ENCODE data around the gene P4HA3.

The P4HA3 gene

DNA sequence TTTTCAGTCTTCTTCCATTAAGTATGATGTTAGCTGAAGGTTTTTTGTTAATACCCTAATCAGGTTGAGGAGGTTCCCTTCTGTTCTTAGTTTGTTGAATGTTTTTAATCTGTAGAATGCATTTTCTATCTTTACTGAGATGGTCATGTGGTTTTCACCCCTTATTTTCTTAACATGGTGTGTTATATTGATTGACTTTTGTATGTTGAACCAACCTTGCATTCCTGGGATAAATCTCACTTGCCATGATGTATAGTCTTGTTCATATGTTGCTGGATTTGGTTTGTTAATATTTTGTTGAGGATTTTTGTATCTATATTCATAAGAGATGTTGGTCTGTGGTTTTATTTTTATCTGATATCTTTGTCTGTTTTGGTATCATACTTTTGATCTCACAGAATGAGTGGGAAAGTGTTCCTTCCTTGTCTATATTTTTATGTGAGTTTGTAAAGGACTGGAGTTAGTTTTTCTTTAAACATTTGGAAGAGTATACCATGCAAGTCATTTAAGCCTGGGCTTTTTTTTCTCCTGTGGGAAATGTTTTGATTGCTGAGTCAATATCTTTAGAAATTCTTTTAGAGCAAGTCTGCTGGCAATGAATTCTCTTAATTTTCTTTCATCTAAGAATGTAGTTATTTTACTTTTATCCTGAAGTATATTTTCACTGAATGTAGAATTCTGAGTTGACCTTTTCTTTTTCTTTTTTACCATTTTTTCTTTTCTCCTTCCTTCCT, 5.5 kb upstream of the P4HA3 start:
- DNase-seq, result no peak

DNA sequence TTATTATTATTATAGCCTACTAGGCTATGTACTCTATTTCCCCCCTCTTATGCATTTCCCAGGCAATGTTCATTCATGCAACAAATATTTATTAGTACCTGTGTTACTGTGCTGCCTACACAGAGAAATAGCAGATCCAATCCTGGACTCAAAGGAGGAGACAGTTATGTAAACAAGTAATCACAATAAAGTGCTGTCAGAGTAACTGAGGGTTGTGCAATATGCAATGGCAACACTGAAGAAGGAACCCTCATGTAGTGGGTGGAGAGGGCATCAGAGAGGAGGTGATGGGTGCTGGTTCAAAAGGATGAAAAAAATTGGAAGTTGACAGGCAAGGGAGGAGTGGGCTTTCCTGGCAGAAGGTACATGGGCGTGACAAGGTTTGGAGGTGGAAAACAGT, 886 bp upstream of the P4HA3 start:
- no peak for DNase-seq

DNA sequence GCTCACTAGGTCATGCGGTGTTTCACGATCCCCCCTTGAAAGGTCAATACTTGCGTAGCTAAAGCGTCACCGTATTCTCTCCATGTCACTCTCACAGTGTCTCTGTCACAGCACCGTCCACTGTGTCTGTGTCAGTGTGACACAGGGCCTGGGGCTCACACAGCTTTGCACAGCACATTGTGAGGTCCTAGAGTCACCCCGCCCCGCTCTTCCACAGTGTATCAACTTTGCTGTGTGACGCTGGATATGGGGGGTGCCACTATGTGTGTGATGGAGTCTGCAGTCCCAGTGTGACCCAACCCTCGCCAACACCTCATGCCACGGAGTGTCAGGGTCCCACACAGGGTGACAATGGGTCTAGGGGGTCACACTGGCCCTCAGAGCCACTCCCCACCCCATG, 583 bp downstream of the P4HA3 start:
- DNase-seq, result no peak

DNA sequence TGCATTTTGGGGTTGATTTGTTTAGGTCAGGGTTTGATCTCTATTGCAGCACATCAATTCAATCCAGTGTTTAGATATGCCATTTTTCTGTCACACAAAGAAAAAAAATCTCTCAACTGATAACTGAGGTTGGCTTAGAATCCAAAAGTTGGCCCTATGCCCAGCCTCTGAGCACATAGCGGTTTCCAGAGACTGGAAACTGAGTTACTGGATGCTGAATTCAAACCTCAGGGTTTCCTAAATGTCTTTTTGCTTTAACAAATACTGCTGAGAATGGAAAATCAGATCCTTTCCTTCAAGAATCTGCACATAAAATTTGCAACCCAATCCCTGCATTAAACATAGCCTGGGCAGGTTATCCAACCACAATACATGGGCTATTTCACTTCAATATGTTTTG, 4.0 kb downstream of the P4HA3 start:
- no peak for DNase-seq

DNA sequence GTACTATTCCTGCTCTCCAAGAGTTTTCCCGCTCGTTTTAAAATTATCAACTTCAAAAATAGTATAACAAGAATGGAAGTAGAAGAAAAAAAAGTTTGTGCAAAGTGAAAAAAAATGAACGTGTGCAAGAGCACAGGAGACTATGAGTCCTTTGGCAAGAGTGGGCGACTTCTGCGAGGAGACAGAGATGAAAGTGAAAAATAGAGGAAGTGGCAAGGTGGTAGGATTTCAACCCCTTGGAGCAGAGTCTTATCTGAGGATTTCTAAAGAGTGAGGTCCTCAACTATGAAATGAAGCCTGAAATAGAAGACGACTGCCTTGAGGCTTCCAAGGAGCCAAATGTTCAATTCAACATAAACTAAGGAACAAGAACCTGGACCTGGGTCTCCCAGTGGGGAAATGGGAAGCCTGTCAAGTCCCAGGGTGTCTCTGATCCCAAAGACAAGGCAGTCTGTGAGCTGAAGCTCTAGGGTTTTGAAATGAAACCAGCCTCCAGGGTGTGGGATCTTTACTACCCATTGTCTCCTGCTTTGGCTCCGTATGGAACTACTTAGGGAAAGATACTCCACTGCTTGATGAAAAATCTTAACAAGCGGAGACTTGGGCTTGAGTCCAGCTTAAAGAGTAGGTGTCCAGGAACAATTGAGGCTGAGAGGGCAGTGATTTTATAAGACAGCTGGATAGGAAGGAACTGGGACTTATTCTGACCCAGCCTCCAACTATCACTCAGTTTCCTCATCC, 4.8 kb downstream of the P4HA3 start:
- DNase-seq, result no peak

DNA sequence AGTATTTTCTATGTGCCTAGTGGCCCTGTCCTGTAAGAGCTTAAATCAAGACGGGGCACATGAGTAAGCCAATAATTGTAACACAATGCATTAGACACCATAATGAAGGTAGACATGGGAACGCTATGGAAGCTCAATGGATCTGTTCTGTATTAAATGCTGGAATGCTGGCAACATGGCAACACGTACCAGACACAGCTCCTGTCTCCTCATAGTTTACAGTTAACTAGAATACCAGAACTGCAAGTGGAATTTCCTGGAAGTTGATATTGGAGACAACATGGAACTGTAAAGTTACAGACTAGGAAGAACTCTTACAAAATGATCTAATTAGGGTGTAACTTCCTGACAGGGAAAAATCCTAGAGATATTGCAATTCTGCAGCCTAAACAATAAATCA, 12.4 kb downstream of the P4HA3 start:
- no peak for DNase-seq

DNA sequence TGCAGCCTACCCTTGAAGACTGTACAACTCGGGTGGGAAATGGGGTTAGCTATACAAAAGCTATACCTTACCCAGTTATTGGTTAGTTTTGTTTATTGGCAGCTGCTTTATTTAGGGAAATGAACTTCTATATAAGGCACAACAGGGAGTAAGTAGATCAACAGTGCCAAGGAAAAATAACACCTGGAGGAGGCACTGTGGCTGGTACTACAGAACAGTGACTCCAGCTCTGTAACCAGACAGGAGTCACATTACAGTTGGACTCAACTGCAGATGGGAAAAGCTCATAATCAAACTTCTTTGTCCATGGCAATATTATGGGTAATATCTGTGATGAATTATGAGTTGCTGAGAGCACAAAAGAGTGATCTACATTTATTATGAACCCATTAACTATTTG, 14.0 kb downstream of the P4HA3 start:
- no peak for DNase-seq

DNA sequence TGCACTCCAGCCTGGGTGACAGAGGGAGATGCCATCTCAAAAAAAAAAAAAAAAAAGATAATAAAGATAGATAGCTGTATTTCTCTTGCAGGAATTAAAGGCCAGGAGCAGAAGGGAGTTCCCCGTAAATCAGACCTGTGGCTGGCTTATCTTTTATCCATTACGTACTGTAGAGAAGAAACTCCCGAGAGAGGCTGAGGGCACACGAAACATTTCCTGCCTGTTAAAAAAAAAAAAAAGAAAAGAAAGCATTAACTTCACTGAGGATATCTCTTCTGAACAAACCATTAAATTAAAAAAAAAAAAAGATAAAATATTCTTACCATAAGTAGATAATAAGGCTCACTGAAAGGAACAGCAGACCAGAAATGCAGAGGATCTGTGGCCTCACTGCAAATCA, 22.5 kb downstream of the P4HA3 start:
- DNase-seq, result no peak

DNA sequence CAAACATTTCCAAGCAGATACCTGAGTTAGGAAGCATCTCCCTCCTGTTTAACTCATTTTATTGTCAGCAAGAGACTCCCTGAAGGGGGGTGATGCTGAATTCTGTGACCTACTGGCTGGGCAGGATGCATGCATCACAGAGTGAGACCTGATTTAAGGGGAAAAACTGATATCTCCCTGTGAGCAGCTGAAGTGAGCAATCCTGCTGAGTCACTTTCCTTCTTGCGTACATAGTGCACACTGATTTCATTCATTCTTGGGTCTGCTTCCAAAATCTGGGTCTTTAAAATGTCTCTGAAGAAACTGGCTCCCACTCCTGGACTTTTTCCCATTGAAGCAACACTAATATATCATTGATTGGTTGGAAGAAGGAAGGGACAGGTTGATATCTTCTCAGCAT, 23.3 kb downstream of the P4HA3 start:
- DNase-seq, result peak; percentile 27

DNA sequence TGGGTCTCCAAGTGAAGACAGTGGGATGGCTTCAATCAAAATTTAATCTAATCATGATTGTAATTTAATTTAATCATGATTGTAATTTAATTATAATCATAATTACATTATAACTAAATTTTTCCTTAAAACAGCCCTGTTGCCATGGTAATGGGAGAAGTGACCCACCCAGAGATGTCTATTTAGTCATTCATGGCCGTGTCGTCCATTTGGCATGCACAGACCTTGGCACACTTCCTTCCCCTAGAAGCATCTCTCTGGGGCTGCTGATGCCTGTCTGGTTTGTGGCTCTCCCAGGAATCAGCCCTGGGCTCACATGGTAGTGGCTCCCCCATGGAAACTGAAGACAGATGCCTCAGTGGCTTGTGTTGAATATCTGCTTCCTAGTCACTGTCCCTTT, 27.0 kb downstream of the P4HA3 start:
- DNase-seq, result no peak

DNA sequence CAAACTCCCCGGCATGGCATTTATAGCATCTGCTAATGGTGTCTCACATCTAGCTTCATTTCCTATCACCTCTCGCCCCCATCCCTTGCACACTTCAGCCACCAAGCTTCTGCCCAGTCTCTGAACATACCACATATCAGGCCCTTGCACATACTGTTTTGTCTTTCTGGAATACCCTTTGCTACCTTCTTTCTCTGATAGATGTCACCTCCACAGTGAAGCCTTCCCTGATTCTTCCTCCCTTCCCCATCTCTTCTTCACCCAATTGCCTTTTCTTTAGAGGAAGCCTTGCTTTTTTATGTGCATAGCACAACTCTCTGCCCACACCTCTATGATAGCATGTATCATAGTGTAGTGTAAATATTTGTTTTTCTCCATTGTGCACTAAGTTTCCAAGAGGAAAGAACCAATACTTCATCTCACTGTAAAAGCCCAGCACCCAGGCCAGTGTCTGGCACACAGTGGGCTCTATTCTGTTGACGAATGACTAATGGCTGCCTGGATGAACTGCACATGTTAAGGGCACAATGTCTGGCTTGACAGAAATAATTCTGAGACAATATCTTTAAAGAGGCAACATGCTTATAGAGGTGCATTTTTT, 27.8 kb downstream of the P4HA3 start:
- no peak for DNase-seq

DNA sequence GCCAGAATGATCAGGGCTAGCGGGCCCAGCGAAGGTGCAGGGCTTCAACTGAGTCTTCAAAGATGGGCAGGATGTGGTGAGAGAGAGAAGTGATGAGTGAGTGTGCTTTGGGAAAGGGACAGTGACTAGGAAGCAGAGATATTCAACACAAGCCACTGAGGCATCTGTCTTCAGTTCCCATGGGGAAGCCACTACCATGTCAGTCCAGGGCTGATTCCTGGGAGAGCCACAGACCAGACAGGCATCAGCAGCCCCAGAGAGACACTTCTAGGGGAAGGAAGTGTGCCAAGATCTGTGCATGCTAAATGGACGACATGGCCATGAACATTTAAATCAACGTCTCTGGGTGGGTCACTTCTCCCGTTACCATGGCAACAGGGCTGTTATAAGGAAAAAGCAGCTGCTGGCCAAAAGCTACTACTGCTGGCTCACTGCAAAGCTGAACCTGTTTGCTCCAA, 28.5 kb downstream of the P4HA3 start:
- DNase-seq, result no peak

DNA sequence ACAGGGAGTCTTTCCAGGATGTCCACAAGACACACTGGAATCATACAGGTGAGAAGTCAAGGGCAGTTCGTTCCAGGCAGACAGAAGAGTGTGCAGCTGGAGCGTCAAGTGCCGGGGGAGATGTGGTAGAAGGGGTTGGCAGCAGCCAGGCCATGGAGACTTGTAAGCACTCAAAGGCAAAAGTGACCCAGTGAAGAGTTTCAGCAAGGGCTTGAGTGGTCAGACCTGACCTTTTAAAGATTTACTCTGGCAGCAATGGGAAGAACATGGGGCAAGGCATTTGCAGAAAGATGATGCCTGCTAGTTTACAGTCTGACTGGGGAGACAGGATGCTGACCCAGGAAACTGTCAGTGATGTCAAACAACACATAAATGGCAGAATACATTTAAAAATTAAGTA, 29.0 kb downstream of the P4HA3 start:
- no peak for DNase-seq

DNA sequence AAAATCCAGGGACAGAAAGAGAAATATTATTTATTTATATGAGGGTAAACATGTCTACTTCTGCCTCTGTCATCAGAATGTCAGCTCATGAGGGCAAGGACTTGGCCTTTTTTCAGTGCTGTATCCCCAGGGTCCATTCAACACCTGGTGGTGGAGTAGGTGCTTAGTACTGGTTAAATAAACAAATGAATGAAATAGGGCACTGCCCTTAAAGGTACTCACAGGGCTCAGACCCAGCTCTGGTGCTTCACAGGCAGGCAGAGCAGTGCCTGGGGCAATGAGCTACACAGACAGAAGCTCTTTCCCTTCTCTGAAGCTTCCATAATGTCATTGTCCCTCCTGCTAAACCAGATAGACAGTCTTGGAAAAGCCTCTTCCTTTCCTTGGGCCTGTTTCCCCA, 30.9 kb downstream of the P4HA3 start:
- no peak for DNase-seq

DNA sequence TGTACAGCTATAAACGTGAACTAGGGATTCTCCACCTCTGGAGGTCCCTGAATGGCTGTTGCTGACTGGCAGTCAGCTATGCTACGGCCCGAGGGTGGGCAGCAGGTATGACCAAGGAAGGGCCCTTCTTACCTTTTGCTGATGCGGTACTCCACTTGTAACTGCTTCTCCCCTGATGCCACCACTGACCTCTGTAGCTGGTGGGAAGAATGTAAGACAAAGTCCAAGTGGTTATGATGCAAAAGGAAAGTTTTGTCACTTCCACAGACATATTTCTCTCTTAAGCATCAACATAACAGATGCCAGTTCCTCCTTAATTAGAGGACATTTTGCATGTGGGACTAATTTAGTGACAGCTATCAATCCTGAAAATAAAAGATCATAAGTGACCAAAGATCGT, 32.2 kb downstream of the P4HA3 start:
- no peak for DNase-seq

DNA sequence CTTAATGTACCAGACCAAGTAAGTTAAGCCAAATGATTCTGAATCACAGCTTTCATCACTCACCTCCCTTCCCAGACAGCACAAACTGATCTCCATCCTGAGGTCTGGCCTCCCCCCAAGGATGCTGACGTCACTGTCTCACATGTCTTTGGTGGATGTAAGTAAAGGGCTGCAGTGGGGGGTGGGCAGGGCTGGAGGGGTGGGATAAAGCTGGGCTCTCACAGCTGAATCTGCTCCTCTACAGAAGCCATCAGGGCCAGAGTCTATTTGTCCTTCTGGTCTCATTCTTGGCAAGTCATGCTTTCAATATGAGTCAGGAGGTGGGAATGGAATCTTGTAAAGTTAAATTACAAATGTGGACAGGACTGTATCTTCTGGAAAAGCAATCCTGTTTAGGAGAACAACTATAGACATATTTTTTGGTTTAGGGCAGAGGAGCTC, 32.7 kb downstream of the P4HA3 start:
- DNase-seq, result no peak

DNA sequence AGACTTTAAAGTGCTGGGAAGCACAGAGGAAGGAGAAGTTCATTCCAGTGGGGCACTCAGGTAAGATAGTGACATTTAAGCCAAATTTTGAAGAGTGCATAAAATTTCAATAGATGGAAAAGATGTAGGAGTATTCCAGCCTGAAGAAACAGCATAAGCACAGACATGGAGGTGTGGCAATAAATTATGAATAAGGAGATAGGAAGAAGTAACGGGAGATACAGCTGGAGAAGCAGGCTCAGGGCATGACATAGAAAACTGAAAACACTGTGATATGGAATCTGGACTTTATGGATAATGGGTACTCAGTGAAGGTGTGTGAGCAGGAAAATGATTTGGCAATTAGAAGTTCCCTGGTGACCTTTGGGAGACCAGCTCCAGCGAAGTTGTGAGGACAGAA, 33.3 kb downstream of the P4HA3 start:
- no peak for DNase-seq

DNA sequence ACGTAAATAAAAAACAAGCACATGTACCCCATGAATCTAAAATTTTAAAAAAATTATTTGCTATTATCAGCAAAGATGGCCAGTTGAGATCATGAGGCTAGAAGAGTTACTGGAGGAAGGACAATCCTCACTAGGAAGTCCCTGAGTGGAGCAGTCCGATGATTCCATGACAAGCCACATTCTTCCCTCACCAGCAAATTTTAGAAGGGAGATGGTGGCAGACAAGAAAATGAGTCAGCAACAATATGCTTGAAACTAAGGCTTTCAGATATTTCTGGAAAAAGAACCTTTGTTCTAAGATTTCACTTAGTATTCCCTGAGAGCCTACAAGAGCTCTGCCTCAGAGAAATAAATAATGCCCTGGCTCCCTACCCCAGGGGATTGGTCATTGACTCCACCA, 34.9 kb downstream of the P4HA3 start:
- DNase-seq, result no peak

DNA sequence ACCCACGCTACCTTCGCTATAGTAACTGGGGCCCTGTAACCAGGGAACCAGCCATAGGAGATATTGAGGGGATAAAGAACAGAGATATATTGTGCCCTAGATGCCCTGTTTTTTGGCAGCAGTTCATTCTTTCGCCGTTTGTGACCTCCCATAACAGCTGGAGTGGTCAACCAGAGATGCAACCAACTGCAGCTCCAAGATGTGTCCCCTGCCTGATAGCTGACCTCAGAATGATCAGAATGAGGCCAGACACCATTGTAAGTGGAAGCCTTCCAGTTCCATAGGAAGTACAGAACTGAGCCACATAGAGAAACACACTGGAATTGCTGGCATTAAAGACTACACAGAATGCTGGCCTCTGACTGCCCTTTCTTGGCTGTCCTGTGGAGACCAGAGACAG, 39.2 kb downstream of the P4HA3 start:
- DNase-seq, result no peak

DNA sequence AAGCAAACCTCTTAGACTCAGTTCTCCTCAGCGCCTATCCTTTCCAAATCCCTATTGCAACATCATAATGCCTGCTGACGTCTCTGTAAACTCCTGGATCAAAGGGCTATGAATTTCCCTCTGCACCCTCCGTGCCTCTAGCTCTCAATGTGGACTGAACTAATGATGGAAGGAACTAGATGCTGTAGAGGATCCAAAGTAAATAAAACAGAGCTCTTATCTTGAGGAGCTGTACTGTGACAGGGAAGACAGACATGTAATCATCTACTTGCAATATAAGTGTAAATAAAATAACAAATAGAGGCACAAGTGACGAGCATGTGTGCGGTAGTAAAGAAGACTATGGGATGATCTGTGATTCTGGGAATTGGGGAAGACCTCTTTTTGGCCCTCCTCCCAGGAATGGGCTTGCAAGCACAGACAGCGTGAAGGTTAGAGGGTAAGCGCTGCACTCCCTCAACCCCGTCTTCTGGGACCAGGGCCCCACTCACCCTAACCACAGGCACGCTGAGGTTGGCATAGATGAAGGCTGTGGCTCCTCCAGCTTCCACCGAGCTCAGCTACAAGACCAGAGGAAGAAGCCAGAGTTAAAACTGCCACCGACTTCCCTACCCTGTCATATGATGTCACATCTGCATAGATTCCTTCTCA, 42.2 kb downstream of the P4HA3 start:
- peak; percentile 20 for DNase-seq

DNA sequence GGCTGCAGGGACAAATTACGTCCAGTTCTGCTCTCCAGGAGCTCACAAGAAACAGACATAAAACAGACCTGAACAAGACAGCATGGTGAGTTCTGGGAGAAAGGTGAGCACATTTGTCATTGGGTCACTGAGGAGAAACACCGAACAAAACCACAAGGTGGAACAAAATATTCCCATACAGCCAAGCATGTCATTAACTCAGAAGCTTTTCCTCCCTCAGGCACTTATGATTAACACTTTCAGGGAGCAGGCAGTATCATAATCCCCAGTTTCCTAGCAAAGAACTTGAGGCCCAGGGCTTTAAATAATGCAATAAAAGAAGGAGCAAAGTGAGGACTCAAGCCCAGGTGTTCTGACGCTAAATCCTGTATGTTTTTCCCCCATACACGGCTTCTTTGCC, 43.0 kb downstream of the P4HA3 start:
- no peak for DNase-seq

DNA sequence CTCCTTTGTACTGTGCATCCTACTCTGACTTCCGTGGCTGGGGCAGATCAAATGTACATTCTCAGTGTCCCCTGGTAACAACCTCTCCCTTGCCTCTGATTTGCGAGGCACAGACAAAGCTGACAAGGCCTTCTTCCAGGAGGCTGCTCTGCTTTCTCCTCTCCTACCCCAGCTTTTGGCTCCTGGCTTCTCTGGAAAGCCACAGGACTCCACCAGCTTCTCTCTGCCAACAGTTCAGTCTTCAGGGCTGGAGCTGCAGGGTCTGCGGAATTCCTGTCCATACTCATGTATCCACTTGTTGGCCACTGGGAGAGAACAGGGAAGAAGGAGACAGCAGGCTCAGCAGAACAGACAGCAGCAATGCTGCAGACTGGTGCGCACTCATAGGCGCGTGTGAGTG, 44.4 kb downstream of the P4HA3 start:
- DNase-seq, result no peak

DNA sequence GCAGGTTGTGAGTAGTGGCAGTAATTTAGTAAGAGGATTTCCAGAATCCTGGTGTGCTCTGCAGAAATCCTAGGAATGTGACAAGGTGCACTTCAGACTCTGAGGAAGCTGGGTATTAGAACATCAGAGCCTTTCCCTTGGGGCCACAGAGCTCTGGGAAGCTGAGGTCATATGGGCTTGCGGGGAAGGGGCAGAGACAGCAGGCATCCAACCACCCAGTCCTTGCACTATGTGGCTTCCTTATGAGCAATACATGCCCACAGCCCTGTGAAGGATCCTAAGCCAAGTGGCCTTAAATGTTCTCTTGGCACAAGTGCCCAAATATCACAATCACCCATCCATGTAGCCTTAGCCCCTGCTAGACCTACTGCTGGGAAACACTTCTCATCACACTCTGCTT, 46.2 kb downstream of the P4HA3 start:
- no peak for DNase-seq

DNA sequence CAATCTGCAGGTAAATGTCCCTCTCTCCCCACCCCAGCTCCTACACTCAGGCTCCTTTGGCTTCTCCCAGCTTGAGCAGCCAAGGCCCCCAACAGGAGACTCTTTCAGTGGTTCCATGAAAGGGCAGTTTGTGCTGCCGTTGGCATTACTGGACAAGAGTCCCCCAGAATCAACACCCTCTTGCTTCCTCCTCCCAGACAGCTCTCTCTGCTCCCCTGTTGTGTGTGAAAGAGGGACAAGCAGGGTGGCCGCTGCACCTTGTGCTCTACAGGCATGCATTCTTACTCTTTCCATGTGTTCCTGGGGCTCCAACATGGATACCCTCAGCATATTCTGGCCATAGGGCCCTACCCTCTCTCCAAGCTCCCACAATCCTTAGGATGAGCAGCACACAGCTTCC, 48.7 kb downstream of the P4HA3 start:
- DNase-seq, result no peak
